ENCODE results near the gene CHRDL2. TPM values are rescaled to one million over a fixed set of nuclear protein-coding genes. Genes with fewer than 3 reads are reported as not detected.

The CHRDL2 gene
- total and polyA plus RNA-seq, 2 donors from 2014 or later: 2.0 to 3.9 TPM

GRCh38 chr11:74699615-74700396 lies 31.4 kb downstream of the CHRDL2 start:
- TF ChIP-seq CTCF (IDR thresholded peaks at IDR 0.05; ENCODE audit: borderline replicate concordance, extremely low read depth, insufficient read depth): no peak
- Histone ChIP-seq H3K9me3 (ENCODE audit: control insufficient read depth in 2 of 3, insufficient read depth in 1 of 3, low read length in 3 of 3) (no peaks in the 10 kb centered on the region), H3K4me3 (ENCODE audit: low read length in 3 of 3) (no peak overlapping the region), H3K4me1 (ENCODE audit: control insufficient read depth in 2 of 3, insufficient read depth in 2 of 3, low read depth in 1 of 3, low read length in 3 of 3) (peaks cover 0 to 9% (median 0%) of the 10 kb centered on the region in 3 donors), H3K27me3 (ENCODE audit: control insufficient read depth, insufficient read depth, low read length) (no peaks in the 10 kb centered on the region), H3K27ac (ENCODE audit: low read depth in 2 of 2, low read length in 2 of 2) (no peak overlapping the region), H3K36me3 (ENCODE audit: control insufficient read depth in 2 of 3, insufficient read depth in 3 of 3, low read length in 3 of 3) (no peaks in the 10 kb centered on the region), H3K9ac (ENCODE audit: low read length in 3 of 3) (no peak overlapping the region)
- DNase-seq: no peak
- intact Hi-C loops (cut with DNase I): no loop called here
- no peak for FAIRE-seq

GRCh38 chr11:74697722-74698121 lies 33.5 kb downstream of the CHRDL2 start:
- no peak for FAIRE-seq
- intact Hi-C loops (cut with DNase I): no loop called here
- H3K9ac ChIP-seq (ENCODE audit: low read length in 3 of 3): no peak overlapping the region

GRCh38 chr11:74696939-74697675 lies 34.1 kb downstream of the CHRDL2 start:
- no peaks in the 10 kb centered on the region for H3K27me3 ChIP-seq (ENCODE audit: control insufficient read depth, insufficient read depth, low read length)
- H3K4me3 ChIP-seq (ENCODE audit: low read length in 3 of 3): no peak overlapping the region
- H3K4me1 ChIP-seq (ENCODE audit: control insufficient read depth in 2 of 3, insufficient read depth in 2 of 3, low read depth in 1 of 3, low read length in 3 of 3): peaks cover 0 to 9% (median 0%) of the 10 kb centered on the region in 3 donors
- DNase-seq (peak; percentile 55 to 96 (median 73)), FAIRE-seq (no peak)
- intact Hi-C loops (cut with DNase I): no loop called here
- no peaks in the 10 kb centered on the region for H3K9me3 ChIP-seq (ENCODE audit: control insufficient read depth in 2 of 3, insufficient read depth in 1 of 3, low read length in 3 of 3)
- no peaks in the 10 kb centered on the region for H3K36me3 ChIP-seq (ENCODE audit: control insufficient read depth in 2 of 3, insufficient read depth in 3 of 3, low read length in 3 of 3)
- TF ChIP-seq CTCF (IDR thresholded peaks at IDR 0.05; ENCODE audit: borderline replicate concordance, extremely low read depth, insufficient read depth): no peak
- H3K9ac ChIP-seq (ENCODE audit: low read length in 3 of 3): peak overlapping the region in 2 of 3 donors; percentile 39 to 44
- peak overlapping the region; percentile 64 to 80 for H3K27ac ChIP-seq (ENCODE audit: low read depth in 2 of 2, low read length in 2 of 2)

More at GRCh38 chr11:74697722-74698121, 33.5 kb downstream of the CHRDL2 start:
- Histone ChIP-seq H3K27ac (ENCODE audit: low read depth in 2 of 2, low read length in 2 of 2) (peak overlapping the region; percentile 64 to 80), H3K4me1 (ENCODE audit: control insufficient read depth in 2 of 3, insufficient read depth in 2 of 3, low read depth in 1 of 3, low read length in 3 of 3) (peaks cover 0 to 9% (median 0%) of the 10 kb centered on the region in 3 donors), H3K4me3 (ENCODE audit: low read length in 3 of 3) (no peak overlapping the region), H3K36me3 (ENCODE audit: control insufficient read depth in 2 of 3, insufficient read depth in 3 of 3, low read length in 3 of 3) (no peaks in the 10 kb centered on the region), H3K9me3 (ENCODE audit: control insufficient read depth in 2 of 3, insufficient read depth in 1 of 3, low read length in 3 of 3) (no peaks in the 10 kb centered on the region), H3K27me3 (ENCODE audit: control insufficient read depth, insufficient read depth, low read length) (no peaks in the 10 kb centered on the region)
- TF ChIP-seq CTCF (IDR thresholded peaks at IDR 0.05; ENCODE audit: borderline replicate concordance, extremely low read depth, insufficient read depth): no peak
- no peak for DNase-seq
